HFFc6 (cell line): ENCODE data around the gene POLR3H. TPM values are rescaled to one million over a fixed set of nuclear protein-coding genes. Genes with fewer than 3 reads are reported as not detected.

Experiments
- DNase-seq: peaks from one replicate; pipeline ENCODE4 v3.0.0-alpha.2; 2018
- H3K27ac Mint-ChIP-seq: 2 replicates; pipeline ENCODE4 v1.8.0; 2020; ENCODE audit warnings: mild to moderate bottlenecking, mixed read lengths
- H3K27me3 Mint-ChIP-seq: 2 replicates; pipeline ENCODE4 v1.8.0; 2021; ENCODE audit warnings: mild to moderate bottlenecking, moderate library complexity, mixed read lengths; ENCODE audit not compliant: insufficient read depth
- H3K36me3 Mint-ChIP-seq: 2 replicates; pipeline ENCODE4 v1.8.0; 2021; ENCODE audit warnings: low read depth, mixed read lengths
- H3K4me1 Mint-ChIP-seq: 2 replicates; pipeline ENCODE4 v1.8.0; 2020; ENCODE audit warnings: low read depth, mixed read lengths
- H3K4me3 Mint-ChIP-seq: 2 replicates; pipeline ENCODE4 v1.8.0; 2020; ENCODE audit warnings: mild to moderate bottlenecking, moderate library complexity, mixed read lengths
- H3K9me3 Mint-ChIP-seq: 2 replicates; pipeline ENCODE4 v1.8.0; 2020; ENCODE audit warnings: mild to moderate bottlenecking, mixed read lengths
- total RNA-seq, 6 experiments: library from RNA; stranded (reverse); fragmentation: NEBNext Ultra II Directional; extraction: Animal tissue kit (Norgen Biotek cat#: 25700); gene quantifications; 2 replicates in 1 of 6; 3 replicates in 5 of 6; pipeline ENCODE4 v1.2.3, GENCODE V29; 2021
- TF ChIP-seq, protein P1 (sequence below): fragments of 200-600 bp; sonication (generic); IDR thresholded peaks from 2 replicates; pipeline ENCODE4 v1.5.0; 2021; ENCODE audit warnings: antibody characterized with exemption, mild to moderate bottlenecking

Gene POLR3H
- total RNA-seq, 6 experiments from 2014 or later: 50.9 to 72.1 (median 56.0) TPM

DNA sequence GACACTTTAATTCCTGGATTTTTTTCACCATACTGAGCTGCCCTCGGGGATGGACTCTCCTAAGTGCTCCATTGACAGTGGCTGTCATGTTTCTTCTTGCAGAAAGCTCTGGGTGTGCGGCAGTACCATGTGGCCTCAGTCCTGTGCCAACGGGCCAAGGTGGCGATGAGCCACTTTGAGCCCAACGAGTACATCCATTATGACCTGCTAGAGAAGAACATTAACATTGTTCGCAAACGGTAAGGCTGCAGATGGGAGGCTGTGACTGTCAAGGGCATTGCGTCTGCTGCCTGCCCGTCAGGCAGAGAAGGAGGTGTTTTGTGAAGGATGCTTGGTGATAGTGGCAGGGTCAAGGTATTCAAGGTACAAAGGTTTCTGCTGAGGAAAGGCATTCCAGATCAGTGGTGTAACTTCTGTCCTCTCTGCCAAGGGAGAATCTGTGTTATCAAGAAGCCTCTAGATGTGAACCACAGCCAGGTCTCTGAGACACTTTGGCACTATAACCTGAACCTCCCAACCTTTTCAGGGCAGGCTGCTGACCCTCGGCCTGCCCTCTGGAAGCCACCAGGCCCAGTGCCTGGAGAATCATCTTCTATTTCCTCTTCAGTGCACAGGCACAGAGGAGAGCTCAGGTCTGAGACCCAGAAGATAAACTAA, 44.5 kb downstream of the POLR3H start:
- Mint-ChIP-seq H3K4me3 (no peak overlapping the region), H3K9me3 (no peaks in the 10 kb centered on the region), H3K4me1 (peaks cover 7% of the 10 kb centered on the region), H3K36me3 (no peaks in the 10 kb centered on the region; the same call in 1 of the 2 replicates), H3K27ac (no peak overlapping the region; the same call in 1 of the 2 replicates), H3K27me3 (no peaks in the 10 kb centered on the region; the same call in 1 of the 2 replicates)
- TF ChIP-seq, protein P1, sequence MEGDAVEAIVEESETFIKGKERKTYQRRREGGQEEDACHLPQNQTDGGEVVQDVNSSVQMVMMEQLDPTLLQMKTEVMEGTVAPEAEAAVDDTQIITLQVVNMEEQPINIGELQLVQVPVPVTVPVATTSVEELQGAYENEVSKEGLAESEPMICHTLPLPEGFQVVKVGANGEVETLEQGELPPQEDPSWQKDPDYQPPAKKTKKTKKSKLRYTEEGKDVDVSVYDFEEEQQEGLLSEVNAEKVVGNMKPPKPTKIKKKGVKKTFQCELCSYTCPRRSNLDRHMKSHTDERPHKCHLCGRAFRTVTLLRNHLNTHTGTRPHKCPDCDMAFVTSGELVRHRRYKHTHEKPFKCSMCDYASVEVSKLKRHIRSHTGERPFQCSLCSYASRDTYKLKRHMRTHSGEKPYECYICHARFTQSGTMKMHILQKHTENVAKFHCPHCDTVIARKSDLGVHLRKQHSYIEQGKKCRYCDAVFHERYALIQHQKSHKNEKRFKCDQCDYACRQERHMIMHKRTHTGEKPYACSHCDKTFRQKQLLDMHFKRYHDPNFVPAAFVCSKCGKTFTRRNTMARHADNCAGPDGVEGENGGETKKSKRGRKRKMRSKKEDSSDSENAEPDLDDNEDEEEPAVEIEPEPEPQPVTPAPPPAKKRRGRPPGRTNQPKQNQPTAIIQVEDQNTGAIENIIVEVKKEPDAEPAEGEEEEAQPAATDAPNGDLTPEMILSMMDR: no peak
- DNase-seq: no peak

DNA sequence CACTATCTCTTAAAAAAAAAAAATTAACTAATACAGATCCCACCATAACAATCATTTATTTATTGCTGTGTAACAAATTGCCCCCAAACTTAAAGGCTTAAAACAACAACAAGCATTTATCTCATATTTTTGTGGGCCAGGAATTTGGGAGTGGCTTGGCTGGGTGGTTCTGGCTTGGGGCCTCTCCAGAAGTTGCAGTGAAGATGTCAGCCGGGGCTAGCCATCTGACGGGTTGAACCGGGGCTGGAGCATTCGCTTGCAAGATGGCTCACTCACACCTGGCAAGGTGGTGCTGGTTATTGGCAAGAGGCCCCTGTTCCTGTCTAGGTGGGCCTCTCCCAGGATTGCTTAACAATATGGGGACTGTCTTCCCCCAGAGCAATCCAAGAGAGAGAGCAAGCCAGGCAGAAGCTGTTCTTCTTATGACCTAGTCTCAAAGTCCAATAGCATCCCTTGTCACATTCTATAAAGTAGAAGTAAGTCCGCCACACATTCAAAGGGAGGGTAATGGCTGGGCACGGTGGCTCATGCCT, 45.9 kb downstream of the POLR3H start:
- H3K4me1 Mint-ChIP-seq: peaks cover 7% of the 10 kb centered on the region
- H3K27me3 Mint-ChIP-seq: no peaks in the 10 kb centered on the region; the same call in 1 of the 2 replicates
- DNase-seq: no peak
- no peak overlapping the region for H3K4me3 Mint-ChIP-seq
- no peaks in the 10 kb centered on the region for H3K9me3 Mint-ChIP-seq
- no peak overlapping the region for H3K27ac Mint-ChIP-seq
- H3K36me3 Mint-ChIP-seq: no peaks in the 10 kb centered on the region; the same call in 1 of the 2 replicates
- TF ChIP-seq, protein P1: no peak

DNA sequence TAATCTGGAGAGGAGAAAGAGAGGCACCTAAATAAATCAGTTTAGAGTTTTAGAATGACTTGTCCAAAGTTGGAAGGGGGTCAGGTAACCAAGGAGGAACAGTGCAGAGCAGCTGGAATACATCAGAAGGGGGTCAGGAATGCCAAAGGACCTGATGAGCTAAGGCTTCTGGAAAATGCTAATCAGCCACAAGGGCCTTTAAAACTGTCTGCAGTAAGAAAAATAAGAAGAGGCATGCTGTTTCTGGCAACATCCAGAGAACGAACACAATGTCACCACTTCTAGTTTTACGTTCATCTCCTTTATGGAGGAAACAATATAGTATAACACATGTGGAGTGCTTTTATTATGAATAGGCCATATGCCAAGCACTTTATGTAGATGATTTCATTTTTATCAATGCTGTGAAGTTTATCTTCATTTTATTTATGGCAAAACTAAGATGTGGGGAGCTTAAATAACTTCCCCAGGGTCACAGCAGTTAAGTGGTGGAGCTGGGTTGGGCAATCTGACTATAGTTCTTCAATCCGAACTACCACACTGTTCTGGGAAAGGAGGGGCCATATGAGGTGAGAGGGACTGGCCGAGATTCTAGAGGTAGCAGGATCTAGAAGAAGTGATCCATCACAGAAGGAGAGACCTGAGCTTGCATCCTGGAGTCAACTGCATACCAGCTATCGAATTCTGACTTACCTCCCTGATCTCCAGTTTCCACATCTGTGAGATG, 52.7 kb downstream of the POLR3H start:
- H3K27ac Mint-ChIP-seq: no peak overlapping the region
- no peaks in the 10 kb centered on the region for H3K9me3 Mint-ChIP-seq
- H3K27me3 Mint-ChIP-seq: no peaks in the 10 kb centered on the region
- TF ChIP-seq, protein P1: no peak
- no peak overlapping the region for H3K4me3 Mint-ChIP-seq
- no peak for DNase-seq
- peaks cover 6% of the 10 kb centered on the region; the same call in 1 of the 2 replicates for H3K36me3 Mint-ChIP-seq
- H3K4me1 Mint-ChIP-seq: peaks cover 26% of the 10 kb centered on the region

DNA sequence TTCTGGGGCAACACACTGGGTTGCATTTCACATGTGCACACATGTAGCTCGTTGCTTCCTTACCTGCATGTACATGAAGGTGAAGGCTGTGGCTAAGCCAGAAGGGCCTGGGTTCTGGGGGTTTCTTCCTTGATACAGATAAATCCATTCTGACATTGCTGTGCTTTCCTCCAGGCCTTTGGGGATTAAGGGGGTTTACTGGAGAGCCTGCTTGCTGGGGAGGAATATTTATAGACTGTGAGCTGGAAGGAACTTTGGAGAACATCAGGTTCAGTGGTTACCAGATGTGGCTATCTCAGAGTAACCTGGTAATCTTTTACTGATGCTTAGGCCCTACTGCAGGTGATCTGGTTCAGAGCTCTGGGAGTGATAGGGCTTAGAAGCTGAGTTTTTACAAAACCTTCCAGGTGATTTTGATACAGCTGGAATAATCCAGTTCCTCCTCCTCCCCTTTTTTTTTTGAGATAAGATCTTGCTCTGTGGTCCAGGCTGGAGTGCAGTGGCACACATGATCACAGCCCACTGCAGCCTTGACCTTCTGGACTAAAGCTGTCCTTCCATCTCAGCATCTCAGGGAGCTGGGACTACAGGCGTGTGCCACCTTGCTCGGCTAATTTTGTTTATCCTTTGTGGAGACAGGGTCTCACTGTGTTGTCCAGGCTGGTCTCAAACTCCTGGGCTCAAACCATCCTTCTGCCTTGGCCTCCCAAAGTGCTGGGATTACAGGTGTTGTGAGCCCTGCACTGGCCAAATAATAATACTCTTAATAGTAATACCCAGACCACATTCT, 55.5 kb downstream of the POLR3H start:
- H3K4me1 Mint-ChIP-seq: peaks cover 30% of the 10 kb centered on the region
- H3K27me3 Mint-ChIP-seq: no peaks in the 10 kb centered on the region
- TF ChIP-seq, protein P1: no peak
- H3K9me3 Mint-ChIP-seq: no peaks in the 10 kb centered on the region
- DNase-seq: no peak
- H3K36me3 Mint-ChIP-seq: peaks cover 6% of the 10 kb centered on the region
- no peak overlapping the region for H3K4me3 Mint-ChIP-seq
- no peak overlapping the region for H3K27ac Mint-ChIP-seq

DNA sequence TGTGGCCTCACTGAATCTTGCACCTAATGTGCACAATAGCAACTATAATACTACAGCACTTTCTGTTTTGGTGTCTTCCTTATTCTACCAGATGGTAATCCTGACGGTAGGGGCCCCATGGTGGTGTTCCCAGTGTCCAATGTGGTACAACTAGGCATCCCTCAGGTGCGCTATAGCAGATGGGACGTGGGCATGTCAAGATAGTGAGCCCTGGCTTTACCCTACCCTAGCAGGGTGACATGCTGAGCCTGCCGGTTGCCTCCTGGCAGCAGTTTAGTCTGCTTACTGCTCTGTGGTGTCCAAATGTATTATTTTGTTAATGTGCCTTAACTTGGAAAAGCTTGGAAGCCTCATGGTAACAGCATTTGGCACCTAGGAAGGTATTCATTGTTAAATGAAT, 56.2 kb downstream of the POLR3H start:
- Mint-ChIP-seq H3K9me3 (no peaks in the 10 kb centered on the region), H3K4me3 (no peak overlapping the region), H3K36me3 (peaks cover 6% of the 10 kb centered on the region), H3K4me1 (peaks cover 37% of the 10 kb centered on the region), H3K27me3 (no peaks in the 10 kb centered on the region), H3K27ac (no peak overlapping the region)
- DNase-seq: no peak
- TF ChIP-seq, protein P1: no peak
